Stomach (tissue), 9 donors: ENCODE data around the gene FNDC8. TPM values are rescaled to one million over a fixed set of nuclear protein-coding genes. Genes with fewer than 3 reads are reported as not detected.

Source experiments
- DNase-seq, 2 donors: peaks; one replicate each; pipeline versions ENCODE4 v3.0.0 to v3.0.0-alpha.2; 2013 to 2019
- H3K27ac ChIP-seq, 5 donors: fragments of 200-600 bp in 4 of 5; sonication (generic) in 4 of 5; one replicate each; pipeline ENCODE4 v1.5.1; 2013 to 2019; ENCODE audit warnings: mild to moderate bottlenecking in 1 of 5, moderate library complexity in 1 of 5
- H3K27me3 ChIP-seq, 3 donors: fragments of 200-600 bp; sonication (generic); one replicate each; pipeline ENCODE4 v1.5.1; 2017 to 2019; ENCODE audit warnings: mixed run types in 1 of 3
- H3K36me3 ChIP-seq, 4 donors: fragments of 200-600 bp; sonication (generic); 1 replicate in 3 of 4; 2 replicates in 1 of 4; pipeline ENCODE4 v1.5.1; 2016 to 2019
- H3K4me1 ChIP-seq, 4 donors: fragments of 200-600 bp; sonication (generic); one replicate each; pipeline ENCODE4 v1.5.1; 2016 to 2019
- H3K4me3 ChIP-seq, 4 donors: fragments of 200-600 bp; sonication (generic) in 3 of 4; one replicate each; pipeline ENCODE4 v1.5.1; 2016 to 2019; ENCODE audit warnings: mild to moderate bottlenecking in 1 of 4
- H3K9me3 ChIP-seq, 4 donors: fragments of 200-600 bp; sonication (generic); one replicate each; pipeline ENCODE4 v1.5.1; 2016 to 2019
- CTCF ChIP-seq, 7 experiments: fragments of 450-650 bp in 4 of 7; fragments of 200-600 bp in 3 of 7; sonication (generic) in 3 of 7; IDR thresholded peaks; one replicate each; pipeline ENCODE4 v1.5.1; 2016 to 2019; ENCODE audit warnings: antibody characterized with exemption in 7 of 7, control low read depth in 2 of 7, mild to moderate bottlenecking in 1 of 7
- EP300 ChIP-seq: sonication (generic); formaldehyde crosslinking; IDR thresholded peaks from one replicate; pipeline ENCODE4 v1.6.1; 2017; ENCODE audit warnings: antibody characterized with exemption
- POLR2A ChIP-seq, 4 donors: fragments of 450-650 bp; IDR thresholded peaks; one replicate each; pipeline ENCODE4 v1.6.1; 2016; ENCODE audit warnings: antibody characterized with exemption in 4 of 4, control low read depth in 2 of 4, mild to moderate bottlenecking in 1 of 4, moderate library complexity in 1 of 4
- POLR2AphosphoS5 ChIP-seq, 3 donors: sonication (generic); formaldehyde crosslinking; IDR thresholded peaks; one replicate each; pipeline ENCODE4 v1.6.1; 2016; ENCODE audit warnings: antibody characterized with exemption in 3 of 3
- WGBS, 5 donors: extraction: QIAGEN DNeasy Blood & Tissue Kit in 3 of 5; methylation state at CpG; one replicate each; pipeline versions ENCODE4 v1.1.5 to v1.1.7; 2013 to 2018; 5-methylcytosine and 5-hydroxymethylcytosine counted together
- intact Hi-C: fragments of 100-400 bp; cut with DNase I; formaldehyde crosslinking; loops from one replicate; pipeline ENCODE4 v1.15.1; 2023; ENCODE audit warnings: low total_unique reads
- polyA plus RNA-seq, 3 donors: library from polyadenylated mRNA; stranded (reverse); fragments of 200-250 nt; gene quantifications; one replicate each; pipeline ENCODE4 v1.2.3, GENCODE V29; 2013
- total RNA-seq, 5 donors: library from RNA; depleted of rRNA; stranded (reverse); fragments of >200 nt; gene quantifications; one replicate each; pipeline versions ENCODE4 v1.1.0 to v1.2.3, GENCODE V29; 2014 to 2016
- donor health status: healthy with polysubstance abuse.
- donor health status: Bipolar disorder and iron deficiency.
- donor health status: healthy.

FNDC8 gene
- total and polyA plus RNA-seq, 8 donors = not detected

GRCh38 chr17:35162755-35163154 lies 41.3 kb downstream of the FNDC8 start:
- Histone ChIP-seq H3K27me3 (peaks cover 0 to 14% (median 6%) of the 10 kb centered on the region in 3 donors), H3K4me3 (no peak overlapping the region), H3K36me3 (no peaks in the 10 kb centered on the region), H3K27ac (no peak overlapping the region), H3K4me1 (no peaks in the 10 kb centered on the region), H3K9me3 (no peaks in the 10 kb centered on the region)
- 70 to 88% (median 81%) methylated on average over 4 of the region's 4 CpGs for WGBS, 5 donors
- DNase-seq = no peak
- TF ChIP-seq CTCF (IDR thresholded peaks at IDR 0.05) (no peak), EP300 (no peak), POLR2AphosphoS5 (IDR thresholded peaks at IDR 0.05) (no peak), POLR2A (IDR thresholded peaks at IDR 0.05) (no peak)
- intact Hi-C loops = no loop called here

- Histone ChIP-seq H3K27ac (no peak overlapping the region), H3K4me1 (no peaks in the 10 kb centered on the region), H3K9me3 (no peaks in the 10 kb centered on the region), H3K27me3 (peaks cover 0 to 14% (median 6%) of the 10 kb centered on the region in 3 donors), H3K4me3 (no peak overlapping the region), H3K36me3 (no peaks in the 10 kb centered on the region)
- intact Hi-C loops = no loop called here
- WGBS, 5 donors = 91 to 97% (median 92%) methylated on average over 7 of the region's 7 CpGs
- no peak for DNase-seq
- TF ChIP-seq CTCF (IDR thresholded peaks at IDR 0.05) (no peak), POLR2A (IDR thresholded peaks at IDR 0.05) (no peak), POLR2AphosphoS5 (IDR thresholded peaks at IDR 0.05) (no peak), EP300 (no peak)
Observed at GRCh38 chr17:35163886-35164285, 42.5 kb downstream of the FNDC8 start.

GRCh38 chr17:35164716-35165115 lies 43.3 kb downstream of the FNDC8 start:
- no peaks in the 10 kb centered on the region for H3K4me1 ChIP-seq
- H3K36me3 ChIP-seq = no peaks in the 10 kb centered on the region
- 73 to 79% (median 76%) methylated on average over 5 of the region's 5 CpGs for WGBS, 5 donors
- intact Hi-C loops = no loop called here
- H3K9me3 ChIP-seq = no peaks in the 10 kb centered on the region
- H3K27me3 ChIP-seq = peaks cover 0 to 16% (median 6%) of the 10 kb centered on the region in 3 donors
- H3K27ac ChIP-seq = no peak overlapping the region
- no peak for TF ChIP-seq POLR2A (IDR thresholded peaks at IDR 0.05)
- no peak for TF ChIP-seq POLR2AphosphoS5 (IDR thresholded peaks at IDR 0.05)
- TF ChIP-seq CTCF (IDR thresholded peaks at IDR 0.05) = no peak
- TF ChIP-seq EP300 = no peak
- DNase-seq = no peak
- H3K4me3 ChIP-seq = no peak overlapping the region

- Histone ChIP-seq H3K36me3 (no peaks in the 10 kb centered on the region), H3K27ac (no peak overlapping the region), H3K27me3 (peaks cover 0 to 17% (median 6%) of the 10 kb centered on the region in 3 donors), H3K4me1 (no peaks in the 10 kb centered on the region), H3K4me3 (no peak overlapping the region), H3K9me3 (no peaks in the 10 kb centered on the region)
- 59 to 77% (median 63%) methylated on average over 4 to 5 of the region's 5 CpGs for WGBS, 5 donors
- intact Hi-C loops = no loop called here
- DNase-seq = no peak
- no peak for TF ChIP-seq CTCF (IDR thresholded peaks at IDR 0.05)
- TF ChIP-seq POLR2A (IDR thresholded peaks at IDR 0.05) = no peak
- TF ChIP-seq POLR2AphosphoS5 (IDR thresholded peaks at IDR 0.05) = no peak
- no peak for TF ChIP-seq EP300
Observed at GRCh38 chr17:35166526-35166925, 45.1 kb downstream of the FNDC8 start.
